D721Med (cell line): Measurements from ENCODE around the gene UBA6.
"Not testable (repeated sequence)": the region's sequence is repeated elsewhere in the genome, so short reads cannot be mapped to it uniquely, and the experiment has no call there.

Experiments
- DNase-seq: peaks from one replicate; pipeline ENCODE4 v3.0.0; 2011; ENCODE audit warnings: low spot score; ENCODE audit not compliant: insufficient read length
- FAIRE-seq: peaks from 2 replicates; lab custom pipeline; 2011; peaks lifted over from hg19 to GRCh38; lab: Jason Lieb, UNC
- TF ChIP-seq, protein P1 (sequence below): IDR thresholded peaks from 2 replicates; pipeline ENCODE4 v1.5.1; 2012; ENCODE audit warnings: mild to moderate bottlenecking, control low read depth; ENCODE audit not compliant: insufficient read depth; ENCODE audit errors: missing control alignments

Gene UBA6

GRCh38 chr4:67674098-67674497 lies 26.9 kb downstream of the UBA6 start:
- no peak for DNase-seq
- TF ChIP-seq, protein P1, sequence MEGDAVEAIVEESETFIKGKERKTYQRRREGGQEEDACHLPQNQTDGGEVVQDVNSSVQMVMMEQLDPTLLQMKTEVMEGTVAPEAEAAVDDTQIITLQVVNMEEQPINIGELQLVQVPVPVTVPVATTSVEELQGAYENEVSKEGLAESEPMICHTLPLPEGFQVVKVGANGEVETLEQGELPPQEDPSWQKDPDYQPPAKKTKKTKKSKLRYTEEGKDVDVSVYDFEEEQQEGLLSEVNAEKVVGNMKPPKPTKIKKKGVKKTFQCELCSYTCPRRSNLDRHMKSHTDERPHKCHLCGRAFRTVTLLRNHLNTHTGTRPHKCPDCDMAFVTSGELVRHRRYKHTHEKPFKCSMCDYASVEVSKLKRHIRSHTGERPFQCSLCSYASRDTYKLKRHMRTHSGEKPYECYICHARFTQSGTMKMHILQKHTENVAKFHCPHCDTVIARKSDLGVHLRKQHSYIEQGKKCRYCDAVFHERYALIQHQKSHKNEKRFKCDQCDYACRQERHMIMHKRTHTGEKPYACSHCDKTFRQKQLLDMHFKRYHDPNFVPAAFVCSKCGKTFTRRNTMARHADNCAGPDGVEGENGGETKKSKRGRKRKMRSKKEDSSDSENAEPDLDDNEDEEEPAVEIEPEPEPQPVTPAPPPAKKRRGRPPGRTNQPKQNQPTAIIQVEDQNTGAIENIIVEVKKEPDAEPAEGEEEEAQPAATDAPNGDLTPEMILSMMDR, result no peak
- no peak for FAIRE-seq

- FAIRE-seq (no peak), DNase-seq (no peak)
- TF ChIP-seq, protein P1, result no peak
Measured at GRCh38 chr4:67668315-67668714, 32.6 kb downstream of the UBA6 start.

- TF ChIP-seq, protein P1, result no peak
- FAIRE-seq, result no peak
Measured at GRCh38 chr4:67660418-67660817, 40.5 kb downstream of the UBA6 start.

DNA sequence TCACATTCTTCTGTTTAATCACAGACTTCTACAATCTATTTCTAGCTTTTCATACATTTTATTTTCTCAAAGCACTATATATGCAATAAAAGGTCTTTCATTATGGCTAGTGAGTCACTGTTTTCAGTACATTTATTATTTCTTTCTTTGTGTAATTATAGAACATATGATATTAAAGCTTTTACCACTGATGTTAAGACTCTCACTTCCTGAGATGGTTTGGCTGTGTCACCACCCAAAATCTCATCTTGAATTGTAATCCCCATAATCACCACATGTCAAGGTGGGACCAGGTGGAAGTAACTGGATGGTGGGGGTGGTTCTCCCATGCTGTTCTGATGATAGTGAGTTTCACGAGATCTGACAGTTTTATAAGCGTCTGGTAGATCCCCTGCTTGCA lies 41.9 kb downstream of the UBA6 start:
- TF ChIP-seq, protein P1, result no peak
- DNase-seq (no peak), FAIRE-seq (no peak)

More at GRCh38 chr4:67660418-67660817, 40.5 kb downstream of the UBA6 start:
- no peak for DNase-seq

DNA sequence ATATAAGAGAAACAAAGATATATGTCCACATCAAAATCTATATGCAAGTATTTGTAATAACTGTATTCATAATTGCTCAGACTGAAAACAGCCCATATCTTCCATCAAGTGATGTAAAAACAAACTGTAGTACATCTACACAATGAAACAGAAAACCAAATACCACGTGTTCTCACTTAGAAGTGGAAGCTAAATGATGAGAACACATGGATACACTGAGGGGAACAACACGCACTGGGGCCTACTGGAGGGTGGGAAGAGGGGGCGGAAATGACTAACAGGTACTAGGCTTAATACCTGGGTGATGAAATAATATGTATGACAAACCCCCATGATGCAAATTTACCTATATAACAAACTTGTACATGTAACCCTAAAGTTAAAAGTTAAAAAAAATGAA lies 42.7 kb downstream of the UBA6 start:
- DNase-seq (no peak), FAIRE-seq (no peak)
- TF ChIP-seq, protein P1, result no peak

- DNase-seq (no peak), FAIRE-seq (no peak)
- TF ChIP-seq, protein P1, result no peak
Measured at GRCh38 chr4:67651536-67651935, 49.4 kb downstream of the UBA6 start.

GRCh38 chr4:67638136-67638535 lies 62.8 kb downstream of the UBA6 start:
- no peak for DNase-seq
- FAIRE-seq, result no peak
- TF ChIP-seq, protein P1, result no peak

DNA sequence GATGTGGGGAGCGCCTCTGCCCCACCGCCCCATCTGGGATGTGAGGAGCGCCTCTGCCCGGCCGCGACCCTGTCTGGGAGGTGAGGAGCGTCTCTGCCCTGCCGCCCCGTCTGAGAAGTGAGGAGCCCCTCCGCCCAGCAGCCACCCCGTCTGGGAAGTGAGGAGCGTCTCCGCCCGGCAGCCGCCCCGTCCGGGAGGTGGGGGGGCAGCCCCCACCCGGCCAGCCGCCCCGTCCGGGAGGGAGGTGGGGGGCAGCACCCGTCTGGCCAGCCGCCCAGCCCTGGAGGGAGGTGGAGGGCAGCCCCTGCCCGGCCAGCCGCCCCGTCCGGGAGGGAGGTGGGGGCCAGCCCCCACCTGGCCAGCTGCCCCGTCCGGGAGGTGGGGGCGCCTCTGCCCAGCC lies 64.0 kb downstream of the UBA6 start:
- not testable (repeated sequence) for FAIRE-seq, DNase-seq
